Measurements from ENCODE around the gene WNT7A.

- TF ChIP-seq CTCF (IDR thresholded peaks at IDR 0.05) (peak; percentile 33 to 59 (median 57)), POLR2A (IDR thresholded peaks at IDR 0.05) (no peak)
These were observed 16.7 kb upstream of the WNT7A start for GRCh38 chr3:13896473-13897154.
